CD4-positive, CD25-positive, alpha-beta regulatory T cell (primary cell): ENCODE data around the gene PDZD2. TPM values are rescaled to one million over a fixed set of nuclear protein-coding genes. Genes with fewer than 3 reads are reported as not detected.

ENCODE experiments used
- ATAC-seq, 2 donors: fragments of 150-1000 bp; cut with Tn5 transposase; one replicate each; pipeline ENCODE4 v1.10.0; 2021; ENCODE audit warnings: low read depth in 2 of 2, moderate number of reproducible peaks in 2 of 2, moderate library complexity in 1 of 2
- DNase-seq, 3 donors: peaks; one replicate each; pipeline versions ENCODE4 v3.0.0 to v3.0.0-alpha.2; 2012 to 2022; ENCODE audit warnings: mixed read lengths in 1 of 3
- H3K27ac ChIP-seq: one replicate; pipeline ENCODE4 v1.7.0; 2013; ENCODE audit warnings: mild to moderate bottlenecking, low read length; ENCODE audit not compliant: insufficient read depth, poor library complexity, severe bottlenecking
- H3K27me3 ChIP-seq: one replicate; pipeline ENCODE4 v1.7.0; 2013; ENCODE audit warnings: low read length; ENCODE audit not compliant: control insufficient read depth, insufficient read depth
- H3K36me3 ChIP-seq: one replicate; pipeline ENCODE4 v1.7.0; 2013; ENCODE audit warnings: mild to moderate bottlenecking, low read length, moderate library complexity; ENCODE audit not compliant: control insufficient read depth, insufficient read depth
- H3K4me1 ChIP-seq: 2 replicates; pipeline ENCODE4 v1.7.0; 2013; ENCODE audit warnings: mild to moderate bottlenecking, low read length; ENCODE audit not compliant: insufficient read depth, control insufficient read depth, poor library complexity, severe bottlenecking
- H3K4me3 ChIP-seq: one replicate; pipeline ENCODE4 v1.7.0; 2013; ENCODE audit warnings: low read depth, mild to moderate bottlenecking, low read length, moderate library complexity
- H3K9me3 ChIP-seq, 2 experiments: 1 replicate in 1 of 2; 2 replicates in 1 of 2; pipeline ENCODE4 v1.7.0; 2013; ENCODE audit warnings: low read length in 2 of 2, mild to moderate bottlenecking in 1 of 2, moderate library complexity in 1 of 2; ENCODE audit not compliant: control insufficient read depth in 2 of 2
- H3K27ac Mint-ChIP-seq, 3 donors: one replicate each; pipeline ENCODE4 v1.8.0; 2020 to 2022; ENCODE audit warnings: mild to moderate bottlenecking in 3 of 3, mixed read lengths in 3 of 3, moderate library complexity in 2 of 3
- H3K27me3 Mint-ChIP-seq: one replicate; pipeline ENCODE4 v1.8.0; 2022; ENCODE audit warnings: mild to moderate bottlenecking, mixed read lengths
- H3K36me3 Mint-ChIP-seq: one replicate; pipeline ENCODE4 v1.8.0; 2020; ENCODE audit warnings: mixed read lengths
- H3K4me1 Mint-ChIP-seq, 4 donors: one replicate each; pipeline ENCODE4 v1.8.0; 2020 to 2022; ENCODE audit warnings: mixed read lengths in 4 of 4, mild to moderate bottlenecking in 1 of 4
- H3K4me3 Mint-ChIP-seq, 4 donors: one replicate each; pipeline ENCODE4 v1.8.0; 2020 to 2022; ENCODE audit warnings: mild to moderate bottlenecking in 4 of 4, mixed read lengths in 4 of 4, moderate library complexity in 3 of 4
- H3K9me3 Mint-ChIP-seq, 7 donors: one replicate each; pipeline ENCODE4 v1.8.0; 2020 to 2022; ENCODE audit warnings: mixed read lengths in 7 of 7, mild to moderate bottlenecking in 3 of 7, moderate library complexity in 2 of 7
- polyA plus RNA-seq, 4 donors: library from polyadenylated mRNA; unstranded; fragments of 300-500 nt; fragmentation: Illumina TruSeq; gene quantifications; one replicate each; pipeline ENCODE4 v1.2.3, GENCODE V29; 2021
- total RNA-seq: library from RNA; stranded (reverse); gene quantifications from one replicate; pipeline ENCODE4 v1.2.3, GENCODE V29; 2022

PDZD2 gene
- total and polyA plus RNA-seq, 5 donors from 2014 or later: 0.06 to 1.3 (median 0.25) TPM

GRCh38 chr5:31811210-31811609, 172.3 kb downstream of the PDZD2 start:
- Mint-ChIP-seq H3K4me1 (no peaks in the 10 kb centered on the region), H3K4me3 (no peak overlapping the region), H3K27me3 (peaks cover 6% of the 10 kb centered on the region), H3K36me3 (no peaks in the 10 kb centered on the region), H3K27ac (no peak overlapping the region), H3K9me3 (peaks cover 0 to 2% (median 0%) of the 10 kb centered on the region in 7 donors)
- ATAC-seq (no peak), DNase-seq (no peak)
- H3K4me3 ChIP-seq: no peak overlapping the region
- no peaks in the 10 kb centered on the region for H3K4me1 ChIP-seq
- H3K36me3 ChIP-seq: no peaks in the 10 kb centered on the region
- no peak overlapping the region for H3K27ac ChIP-seq
- no peaks in the 10 kb centered on the region for H3K9me3 ChIP-seq
- H3K27me3 ChIP-seq: no peaks in the 10 kb centered on the region

GRCh38 chr5:31815376-31815775, 176.4 kb downstream of the PDZD2 start:
- Histone ChIP-seq H3K27me3 (no peaks in the 10 kb centered on the region), H3K36me3 (no peaks in the 10 kb centered on the region), H3K9me3 (no peaks in the 10 kb centered on the region), H3K27ac (no peak overlapping the region), H3K4me3 (no peak overlapping the region), H3K4me1 (no peaks in the 10 kb centered on the region)
- Mint-ChIP-seq H3K4me1 (no peaks in the 10 kb centered on the region), H3K4me3 (no peak overlapping the region), H3K27me3 (peaks cover 4% of the 10 kb centered on the region), H3K36me3 (no peaks in the 10 kb centered on the region), H3K27ac (no peak overlapping the region), H3K9me3 (peaks cover 0 to 2% (median 0%) of the 10 kb centered on the region in 7 donors)
- ATAC-seq (no peak), DNase-seq (no peak)

GRCh38 chr5:31819926-31820516, 181.1 kb downstream of the PDZD2 start:
- H3K4me1 ChIP-seq: no peaks in the 10 kb centered on the region
- H3K4me1 Mint-ChIP-seq: peaks cover 0 to 3% (median 1%) of the 10 kb centered on the region in 4 donors
- H3K27ac ChIP-seq: no peak overlapping the region
- no peak overlapping the region for H3K27ac Mint-ChIP-seq
- H3K36me3 ChIP-seq: no peaks in the 10 kb centered on the region
- no peak overlapping the region for H3K4me3 Mint-ChIP-seq
- H3K9me3 Mint-ChIP-seq: peaks cover 0 to 6% (median 0%) of the 10 kb centered on the region in 7 donors
- no peak for ATAC-seq
- no peaks in the 10 kb centered on the region for H3K9me3 ChIP-seq
- H3K27me3 ChIP-seq: no peaks in the 10 kb centered on the region
- no peak overlapping the region for H3K4me3 ChIP-seq
- H3K36me3 Mint-ChIP-seq: no peaks in the 10 kb centered on the region
- DNase-seq: no peak
- peaks cover 20% of the 10 kb centered on the region for H3K27me3 Mint-ChIP-seq

GRCh38 chr5:31823472-31823871, 184.5 kb downstream of the PDZD2 start:
- peaks cover 0 to 8% (median 3%) of the 10 kb centered on the region in 7 donors for H3K9me3 Mint-ChIP-seq
- no peaks in the 10 kb centered on the region for H3K36me3 ChIP-seq
- H3K4me3 Mint-ChIP-seq: no peak overlapping the region
- H3K27ac Mint-ChIP-seq: no peak overlapping the region
- no peak for ATAC-seq
- no peaks in the 10 kb centered on the region for H3K4me1 ChIP-seq
- DNase-seq: no peak
- no peak overlapping the region for H3K4me3 ChIP-seq
- peaks cover 0 to 5% (median 1%) of the 10 kb centered on the region in 4 donors for H3K4me1 Mint-ChIP-seq
- H3K9me3 ChIP-seq: peaks cover under 1 to 3% of the 10 kb centered on the region in 2 experiments
- peaks cover 16% of the 10 kb centered on the region for H3K27me3 Mint-ChIP-seq
- H3K27me3 ChIP-seq: no peaks in the 10 kb centered on the region
- no peak overlapping the region for H3K27ac ChIP-seq
- H3K36me3 Mint-ChIP-seq: no peaks in the 10 kb centered on the region

GRCh38 chr5:31824869-31825517, 186.1 kb downstream of the PDZD2 start:
- DNase-seq (no peak), ATAC-seq (no peak)
- no peaks in the 10 kb centered on the region for H3K27me3 ChIP-seq
- H3K4me1 ChIP-seq: no peaks in the 10 kb centered on the region
- no peak overlapping the region for H3K4me3 ChIP-seq
- peaks cover 0 to 12% (median 5%) of the 10 kb centered on the region in 7 donors for H3K9me3 Mint-ChIP-seq
- H3K36me3 Mint-ChIP-seq: no peaks in the 10 kb centered on the region
- no peak overlapping the region for H3K4me3 Mint-ChIP-seq
- H3K27ac Mint-ChIP-seq: no peak overlapping the region
- H3K9me3 ChIP-seq: peaks cover 5 to 13% of the 10 kb centered on the region in 2 experiments
- H3K36me3 ChIP-seq: no peaks in the 10 kb centered on the region
- peaks cover 0 to 5% (median 1%) of the 10 kb centered on the region in 4 donors for H3K4me1 Mint-ChIP-seq
- H3K27me3 Mint-ChIP-seq: peaks cover 16% of the 10 kb centered on the region
- no peak overlapping the region for H3K27ac ChIP-seq

- Histone ChIP-seq H3K27ac (no peak overlapping the region), H3K9me3 (peaks cover 5 to 13% of the 10 kb centered on the region in 2 experiments), H3K4me1 (no peaks in the 10 kb centered on the region), H3K4me3 (no peak overlapping the region), H3K27me3 (no peaks in the 10 kb centered on the region), H3K36me3 (no peaks in the 10 kb centered on the region)
- Mint-ChIP-seq H3K27me3 (peaks cover 16% of the 10 kb centered on the region), H3K9me3 (peaks cover 0 to 12% (median 5%) of the 10 kb centered on the region in 7 donors), H3K4me3 (no peak overlapping the region), H3K27ac (no peak overlapping the region), H3K36me3 (no peaks in the 10 kb centered on the region), H3K4me1 (peaks cover 0 to 5% (median 1%) of the 10 kb centered on the region in 4 donors)
- DNase-seq (peak in 2 of 3 donors; percentile 1 to 29), ATAC-seq (peak in 1 of 2 donors; percentile 46)
These were observed 186.7 kb downstream of the PDZD2 start for GRCh38 chr5:31825518-31826068.

GRCh38 chr5:31827867-31828266, 188.9 kb downstream of the PDZD2 start:
- Histone ChIP-seq H3K36me3 (no peaks in the 10 kb centered on the region), H3K4me1 (no peaks in the 10 kb centered on the region), H3K27me3 (no peaks in the 10 kb centered on the region), H3K27ac (no peak overlapping the region), H3K9me3 (peaks cover 5 to 13% of the 10 kb centered on the region in 2 experiments), H3K4me3 (no peak overlapping the region)
- DNase-seq (no peak), ATAC-seq (no peak)
- Mint-ChIP-seq H3K36me3 (no peaks in the 10 kb centered on the region), H3K4me3 (no peak overlapping the region), H3K9me3 (peaks cover 0 to 12% (median 5%) of the 10 kb centered on the region in 7 donors), H3K27me3 (peaks cover 16% of the 10 kb centered on the region), H3K27ac (no peak overlapping the region), H3K4me1 (peaks cover 0 to 5% (median 1%) of the 10 kb centered on the region in 4 donors)
